ENCODE data around the gene ZC3H6.
"Not testable (repeated sequence)": the region's sequence is repeated elsewhere in the genome, so short reads cannot be mapped to it uniquely, and the experiment has no call there.

ZC3H6 gene

GRCh38 chr2:112352292-112352691 is 76.9 kb downstream of the ZC3H6 start:
- not testable (repeated sequence) for H3K4me3 ChIP-seq (ENCODE audit: low read depth, low read length); H3K27me3 ChIP-seq (ENCODE audit: insufficient read depth, low read length); H3K36me3 ChIP-seq (ENCODE audit: insufficient read depth, low read length); H3K79me2 ChIP-seq (ENCODE audit: control insufficient read depth, insufficient read depth, low read length, unreplicated experiment); H2AFZ ChIP-seq (ENCODE audit: low read length, unreplicated experiment); H3K4me1 ChIP-seq (ENCODE audit: control insufficient read depth, insufficient read depth, low read length, unreplicated experiment); H3K27ac ChIP-seq (ENCODE audit: low read depth, low read length)

- H3K27ac ChIP-seq (ENCODE audit: low read depth, low read length); H3K4me3 ChIP-seq (ENCODE audit: low read depth, low read length); H3K36me3 ChIP-seq (ENCODE audit: insufficient read depth, low read length); H2AFZ ChIP-seq (ENCODE audit: low read length, unreplicated experiment); H3K4me1 ChIP-seq (ENCODE audit: control insufficient read depth, insufficient read depth, low read length, unreplicated experiment); H3K27me3 ChIP-seq (ENCODE audit: insufficient read depth, low read length); H3K79me2 ChIP-seq (ENCODE audit: control insufficient read depth, insufficient read depth, low read length, unreplicated experiment): not testable (repeated sequence)
These were observed 77.6 kb downstream of the ZC3H6 start for GRCh38 chr2:112352809-112353603.

- not testable (repeated sequence) for H3K27ac ChIP-seq (ENCODE audit: low read depth, low read length); H3K27me3 ChIP-seq (ENCODE audit: insufficient read depth, low read length); H2AFZ ChIP-seq (ENCODE audit: low read length, unreplicated experiment); H3K4me3 ChIP-seq (ENCODE audit: low read depth, low read length); H3K79me2 ChIP-seq (ENCODE audit: control insufficient read depth, insufficient read depth, low read length, unreplicated experiment); H3K4me1 ChIP-seq (ENCODE audit: control insufficient read depth, insufficient read depth, low read length, unreplicated experiment); H3K36me3 ChIP-seq (ENCODE audit: insufficient read depth, low read length)
These were observed 78.9 kb downstream of the ZC3H6 start for GRCh38 chr2:112354335-112354734.

GRCh38 chr2:112360055-112360454 is 84.7 kb downstream of the ZC3H6 start:
- H2AFZ ChIP-seq (ENCODE audit: low read length, unreplicated experiment); H3K36me3 ChIP-seq (ENCODE audit: insufficient read depth, low read length); H3K4me1 ChIP-seq (ENCODE audit: control insufficient read depth, insufficient read depth, low read length, unreplicated experiment); H3K79me2 ChIP-seq (ENCODE audit: control insufficient read depth, insufficient read depth, low read length, unreplicated experiment); H3K4me3 ChIP-seq (ENCODE audit: low read depth, low read length); H3K27me3 ChIP-seq (ENCODE audit: insufficient read depth, low read length); H3K27ac ChIP-seq (ENCODE audit: low read depth, low read length): not testable (repeated sequence)

All from ACC112 (cell line).